ENCODE results near the gene HDAC4.

Gene HDAC4

DNA sequence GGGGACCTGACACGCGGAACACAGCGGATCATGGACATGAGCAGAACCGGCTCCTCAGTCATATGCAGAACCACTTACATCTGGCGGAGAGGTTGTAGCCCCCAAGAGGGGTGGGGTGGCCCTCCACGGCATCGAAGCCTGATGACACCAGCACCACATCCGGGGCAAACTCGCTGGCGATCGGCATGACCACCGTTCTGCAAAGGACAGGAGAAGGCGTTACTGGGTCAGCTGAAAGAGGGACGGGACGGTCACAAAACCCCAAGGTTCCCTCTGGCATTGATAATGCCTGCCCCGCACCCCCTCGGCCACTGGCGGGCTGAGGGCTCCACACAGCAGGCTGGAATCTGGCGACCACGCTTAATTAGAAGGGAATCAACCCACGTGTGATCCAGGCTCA is 332.4 kb downstream of the HDAC4 start:
- Histone ChIP-seq H3K4me1 (ENCODE audit: insufficient read depth, low read length, poor library complexity, severe bottlenecking) (no peaks in the 10 kb centered on the region), H3K9ac (ENCODE audit: low read depth, low read length, poor library complexity, severe bottlenecking) (no peak overlapping the region), H2AFZ (ENCODE audit: low read length) (no peak overlapping the region), H3K9me2 (replicated peaks; ENCODE audit: low read depth, low read length) (no peaks in the 10 kb centered on the region), H3K4me2 (ENCODE audit: low read depth, low read length, poor library complexity, severe bottlenecking) (no peak overlapping the region), H3K36me3 (ENCODE audit: insufficient read depth, low read length) (peaks cover 4% of the 10 kb centered on the region; the same call in 1 of the 2 replicates), H4K20me1 (ENCODE audit: insufficient read depth, low read length, poor library complexity, severe bottlenecking) (no peaks in the 10 kb centered on the region), H3K79me2 (ENCODE audit: insufficient read depth, low read length) (no peaks in the 10 kb centered on the region), H3K4me3 (ENCODE audit: low read length, poor library complexity, severe bottlenecking) (no peak overlapping the region), H3K27me3 (ENCODE audit: insufficient read depth, low read length, poor library complexity, severe bottlenecking) (no peaks in the 10 kb centered on the region), H3K9me3 (ENCODE audit: insufficient read depth, low read depth, low read length) (no peaks in the 10 kb centered on the region), H3F3A (ENCODE audit: low read depth) (no peaks in the 10 kb centered on the region)
- TF ChIP-seq, protein P1, sequence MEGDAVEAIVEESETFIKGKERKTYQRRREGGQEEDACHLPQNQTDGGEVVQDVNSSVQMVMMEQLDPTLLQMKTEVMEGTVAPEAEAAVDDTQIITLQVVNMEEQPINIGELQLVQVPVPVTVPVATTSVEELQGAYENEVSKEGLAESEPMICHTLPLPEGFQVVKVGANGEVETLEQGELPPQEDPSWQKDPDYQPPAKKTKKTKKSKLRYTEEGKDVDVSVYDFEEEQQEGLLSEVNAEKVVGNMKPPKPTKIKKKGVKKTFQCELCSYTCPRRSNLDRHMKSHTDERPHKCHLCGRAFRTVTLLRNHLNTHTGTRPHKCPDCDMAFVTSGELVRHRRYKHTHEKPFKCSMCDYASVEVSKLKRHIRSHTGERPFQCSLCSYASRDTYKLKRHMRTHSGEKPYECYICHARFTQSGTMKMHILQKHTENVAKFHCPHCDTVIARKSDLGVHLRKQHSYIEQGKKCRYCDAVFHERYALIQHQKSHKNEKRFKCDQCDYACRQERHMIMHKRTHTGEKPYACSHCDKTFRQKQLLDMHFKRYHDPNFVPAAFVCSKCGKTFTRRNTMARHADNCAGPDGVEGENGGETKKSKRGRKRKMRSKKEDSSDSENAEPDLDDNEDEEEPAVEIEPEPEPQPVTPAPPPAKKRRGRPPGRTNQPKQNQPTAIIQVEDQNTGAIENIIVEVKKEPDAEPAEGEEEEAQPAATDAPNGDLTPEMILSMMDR (conservative IDR thresholded peaks at IDR 0.05; ENCODE audit: low read length) = no peak
- TF ChIP-seq EZH2phosphoT487 (IDR thresholded peaks at IDR 0.05; ENCODE audit: borderline replicate concordance) = no peak

GRCh38 chr2:239067196-239067865 is 333.5 kb downstream of the HDAC4 start:
- H3F3A ChIP-seq (ENCODE audit: low read depth) = no peaks in the 10 kb centered on the region
- H3K36me3 ChIP-seq (ENCODE audit: insufficient read depth, low read length) = peaks cover 4% of the 10 kb centered on the region; the same call in 1 of the 2 replicates
- no peaks in the 10 kb centered on the region for H3K9me2 ChIP-seq (replicated peaks; ENCODE audit: low read depth, low read length)
- H3K9ac ChIP-seq (ENCODE audit: low read depth, low read length, poor library complexity, severe bottlenecking) = no peak overlapping the region
- no peak overlapping the region for H2AFZ ChIP-seq (ENCODE audit: low read length)
- H4K20me1 ChIP-seq (ENCODE audit: insufficient read depth, low read length, poor library complexity, severe bottlenecking) = no peaks in the 10 kb centered on the region
- no peaks in the 10 kb centered on the region for H3K4me1 ChIP-seq (ENCODE audit: insufficient read depth, low read length, poor library complexity, severe bottlenecking)
- no peaks in the 10 kb centered on the region for H3K27me3 ChIP-seq (ENCODE audit: insufficient read depth, low read length, poor library complexity, severe bottlenecking)
- TF ChIP-seq, protein P1 (conservative IDR thresholded peaks at IDR 0.05; ENCODE audit: low read length) = no peak
- TF ChIP-seq EZH2phosphoT487 (IDR thresholded peaks at IDR 0.05; ENCODE audit: borderline replicate concordance) = no peak
- no peak overlapping the region for H3K4me3 ChIP-seq (ENCODE audit: low read length, poor library complexity, severe bottlenecking)
- H3K79me2 ChIP-seq (ENCODE audit: insufficient read depth, low read length) = no peaks in the 10 kb centered on the region
- H3K4me2 ChIP-seq (ENCODE audit: low read depth, low read length, poor library complexity, severe bottlenecking) = no peak overlapping the region
- H3K9me3 ChIP-seq (ENCODE audit: insufficient read depth, low read depth, low read length) = no peaks in the 10 kb centered on the region

- no peak overlapping the region for H3K4me2 ChIP-seq (ENCODE audit: low read depth, low read length, poor library complexity, severe bottlenecking)
- H3K27me3 ChIP-seq (ENCODE audit: insufficient read depth, low read length, poor library complexity, severe bottlenecking) = no peaks in the 10 kb centered on the region
- peaks cover 3% of the 10 kb centered on the region; the same call in 1 of the 2 replicates for H3K36me3 ChIP-seq (ENCODE audit: insufficient read depth, low read length)
- no peaks in the 10 kb centered on the region for H3K4me1 ChIP-seq (ENCODE audit: insufficient read depth, low read length, poor library complexity, severe bottlenecking)
- no peak overlapping the region for H2AFZ ChIP-seq (ENCODE audit: low read length)
- H3K9ac ChIP-seq (ENCODE audit: low read depth, low read length, poor library complexity, severe bottlenecking) = no peak overlapping the region
- H3K9me3 ChIP-seq (ENCODE audit: insufficient read depth, low read depth, low read length) = no peaks in the 10 kb centered on the region
- no peak overlapping the region for H3K4me3 ChIP-seq (ENCODE audit: low read length, poor library complexity, severe bottlenecking)
- H3K9me2 ChIP-seq (replicated peaks; ENCODE audit: low read depth, low read length) = no peaks in the 10 kb centered on the region
- H3K79me2 ChIP-seq (ENCODE audit: insufficient read depth, low read length) = no peaks in the 10 kb centered on the region
- TF ChIP-seq, protein P1 (conservative IDR thresholded peaks at IDR 0.05; ENCODE audit: low read length) = no peak
- TF ChIP-seq EZH2phosphoT487 (IDR thresholded peaks at IDR 0.05; ENCODE audit: borderline replicate concordance) = no peak
- no peaks in the 10 kb centered on the region for H4K20me1 ChIP-seq (ENCODE audit: insufficient read depth, low read length, poor library complexity, severe bottlenecking)
- no peaks in the 10 kb centered on the region for H3F3A ChIP-seq (ENCODE audit: low read depth)
Observed at GRCh38 chr2:239066597-239066996, 334.2 kb downstream of the HDAC4 start.

All from Loucy (cell line).